Measurements from ENCODE around the gene ZBTB4.

DNA sequence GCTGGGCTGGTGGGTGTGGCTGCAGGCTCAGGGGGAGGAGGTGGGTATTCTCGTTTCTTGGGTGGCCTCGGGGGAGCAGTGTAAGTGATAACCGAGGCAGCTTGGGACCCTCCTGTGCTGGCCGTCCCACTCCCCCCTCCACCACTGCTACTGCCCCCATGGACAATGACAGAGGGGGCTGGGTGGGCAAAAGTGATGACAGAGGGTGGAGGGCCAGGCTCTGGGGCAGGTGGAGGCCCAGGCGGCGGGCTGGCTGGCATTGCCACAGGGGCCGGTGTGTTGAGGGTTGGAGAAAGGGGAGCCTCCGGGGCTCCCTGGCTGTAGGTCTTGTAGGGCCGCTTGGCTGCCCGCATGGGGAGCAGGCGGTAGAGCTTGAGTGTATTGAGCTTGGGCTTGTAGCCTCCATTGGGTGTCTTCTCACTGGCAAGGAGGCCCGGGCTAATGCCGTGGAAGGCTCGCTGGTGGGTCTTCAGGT is 16.0 kb downstream of the ZBTB4 start:
- TF ChIP-seq, protein P1, sequence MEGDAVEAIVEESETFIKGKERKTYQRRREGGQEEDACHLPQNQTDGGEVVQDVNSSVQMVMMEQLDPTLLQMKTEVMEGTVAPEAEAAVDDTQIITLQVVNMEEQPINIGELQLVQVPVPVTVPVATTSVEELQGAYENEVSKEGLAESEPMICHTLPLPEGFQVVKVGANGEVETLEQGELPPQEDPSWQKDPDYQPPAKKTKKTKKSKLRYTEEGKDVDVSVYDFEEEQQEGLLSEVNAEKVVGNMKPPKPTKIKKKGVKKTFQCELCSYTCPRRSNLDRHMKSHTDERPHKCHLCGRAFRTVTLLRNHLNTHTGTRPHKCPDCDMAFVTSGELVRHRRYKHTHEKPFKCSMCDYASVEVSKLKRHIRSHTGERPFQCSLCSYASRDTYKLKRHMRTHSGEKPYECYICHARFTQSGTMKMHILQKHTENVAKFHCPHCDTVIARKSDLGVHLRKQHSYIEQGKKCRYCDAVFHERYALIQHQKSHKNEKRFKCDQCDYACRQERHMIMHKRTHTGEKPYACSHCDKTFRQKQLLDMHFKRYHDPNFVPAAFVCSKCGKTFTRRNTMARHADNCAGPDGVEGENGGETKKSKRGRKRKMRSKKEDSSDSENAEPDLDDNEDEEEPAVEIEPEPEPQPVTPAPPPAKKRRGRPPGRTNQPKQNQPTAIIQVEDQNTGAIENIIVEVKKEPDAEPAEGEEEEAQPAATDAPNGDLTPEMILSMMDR (conservative IDR thresholded peaks at IDR 0.05; ENCODE audit: low read length) = no peak
- TF ChIP-seq EZH2phosphoT487 (IDR thresholded peaks at IDR 0.05; ENCODE audit: borderline replicate concordance) = no peak
